WERI-Rb-1 (cell line): Measurements from ENCODE around the gene CPT2.

ENCODE experiments used
- DNase-seq: peaks from one replicate; pipeline ENCODE4 v3.0.0-alpha.2; 2020
- H3K27ac ChIP-seq: fragments of 250-450 bp; sonication (Bioruptor Pico); 2 replicates; pipeline ENCODE4 v1.5.1; 2020; ENCODE audit warnings: mild to moderate bottlenecking, moderate library complexity
- H3K27me3 ChIP-seq: fragments of 250-450 bp; sonication (Bioruptor Pico); 2 replicates; pipeline ENCODE4 v1.5.1; 2021; ENCODE audit warnings: mild to moderate bottlenecking, low read depth, moderate library complexity; ENCODE audit not compliant: insufficient read depth, severe bottlenecking
- H3K36me3 ChIP-seq: fragments of 250-450 bp; sonication (Bioruptor Pico); 2 replicates; pipeline ENCODE4 v1.5.1; 2020; ENCODE audit warnings: mild to moderate bottlenecking, moderate library complexity
- H3K4me3 ChIP-seq: 2 replicates; pipeline ENCODE4 v1.5.1; 2011; ENCODE audit warnings: low read depth, mild to moderate bottlenecking, control low read depth, low read length
- H3K9me3 ChIP-seq: fragments of 250-450 bp; sonication (Bioruptor Pico); 2 replicates; pipeline ENCODE4 v1.5.1; 2021; ENCODE audit warnings: mild to moderate bottlenecking, moderate library complexity; ENCODE audit not compliant: severe bottlenecking
- CTCF ChIP-seq: IDR thresholded peaks from 2 replicates; pipeline ENCODE4 v1.5.1; 2011; ENCODE audit warnings: low read depth, mild to moderate bottlenecking, control low read depth, inconsistent platforms, low read length

Gene CPT2

GRCh38 chr1:53237638-53238037 is 41.0 kb downstream of the CPT2 start:
- TF ChIP-seq CTCF = no peak
- peaks cover 37% of the 10 kb centered on the region for H3K36me3 ChIP-seq
- H3K27me3 ChIP-seq = no peaks in the 10 kb centered on the region
- H3K4me3 ChIP-seq = peak overlapping the region; percentile 100
- H3K9me3 ChIP-seq = no peaks in the 10 kb centered on the region
- no peak for DNase-seq
- H3K27ac ChIP-seq = peak overlapping the region; percentile 72

GRCh38 chr1:53238197-53239155 is 41.9 kb downstream of the CPT2 start, which contains the start of gene MAGOH:
TSS of gene MAGOH (minus strand) at chr1:53238518. CDS start at chr1:53238448, 70 bp downstream.
- H3K27me3 ChIP-seq = no peaks in the 10 kb centered on the region
- TF ChIP-seq CTCF = no peak
- H3K4me3 ChIP-seq = peak within 1 kb of the TSS; percentile 100
- H3K9me3 ChIP-seq = no peaks in the 10 kb centered on the region
- peak; percentile 94 for DNase-seq
- peak within 1 kb of the TSS; percentile 72 for H3K27ac ChIP-seq
- peaks cover 31% of the 10 kb centered on the region for H3K36me3 ChIP-seq

- no peaks in the 10 kb centered on the region for H3K27me3 ChIP-seq
- H3K36me3 ChIP-seq = peaks cover 18% of the 10 kb centered on the region
- H3K27ac ChIP-seq = no peak overlapping the region
- H3K4me3 ChIP-seq = no peak overlapping the region
- DNase-seq = no peak
- no peak for TF ChIP-seq CTCF
- H3K9me3 ChIP-seq = no peaks in the 10 kb centered on the region
Observed at GRCh38 chr1:53241828-53242227, 45.2 kb downstream of the CPT2 start.

GRCh38 chr1:53242381-53242780 is 45.8 kb downstream of the CPT2 start:
- no peak for TF ChIP-seq CTCF
- H3K27ac ChIP-seq = no peak overlapping the region
- no peaks in the 10 kb centered on the region for H3K27me3 ChIP-seq
- DNase-seq = no peak
- no peak overlapping the region for H3K4me3 ChIP-seq
- H3K9me3 ChIP-seq = no peaks in the 10 kb centered on the region
- peaks cover 24% of the 10 kb centered on the region for H3K36me3 ChIP-seq

GRCh38 chr1:53244141-53244540 is 47.5 kb downstream of the CPT2 start:
- H3K27ac ChIP-seq = no peak overlapping the region
- TF ChIP-seq CTCF = no peak
- no peak overlapping the region for H3K4me3 ChIP-seq
- H3K9me3 ChIP-seq = peaks cover under 1% of the 10 kb centered on the region
- peaks cover 41% of the 10 kb centered on the region for H3K36me3 ChIP-seq
- H3K27me3 ChIP-seq = no peaks in the 10 kb centered on the region
- DNase-seq = no peak
